NT2/D1 (cell line): ENCODE data around the gene TPM1.

Experiments
- YY1 ChIP-seq: IDR thresholded peaks from 2 replicates; pipeline ENCODE4 v1.6.1; 2011; ENCODE audit not compliant: insufficient read length, insufficient read depth
- ZNF274 ChIP-seq: IDR thresholded peaks from 2 replicates; pipeline ENCODE4 v1.6.1; 2011; ENCODE audit warnings: mild to moderate bottlenecking, low read depth, low read length

GRCh38 chr15:63029676-63030075, 12.9 kb upstream of the TPM1 start:
- no peak for TF ChIP-seq YY1
- no peak for TF ChIP-seq ZNF274
